HG03354 (cell line): ENCODE measurements around the gene SCUBE1.

Experiments
- ATAC-seq: cut with Tn5 transposase; IDR thresholded peaks from one replicate; pipeline ENCODE4 v1.9.1; 2021; ENCODE audit warnings: mild to moderate bottlenecking; ENCODE audit not compliant: unreplicated experiment, poor library complexity, severe bottlenecking

The SCUBE1 gene

DNA sequence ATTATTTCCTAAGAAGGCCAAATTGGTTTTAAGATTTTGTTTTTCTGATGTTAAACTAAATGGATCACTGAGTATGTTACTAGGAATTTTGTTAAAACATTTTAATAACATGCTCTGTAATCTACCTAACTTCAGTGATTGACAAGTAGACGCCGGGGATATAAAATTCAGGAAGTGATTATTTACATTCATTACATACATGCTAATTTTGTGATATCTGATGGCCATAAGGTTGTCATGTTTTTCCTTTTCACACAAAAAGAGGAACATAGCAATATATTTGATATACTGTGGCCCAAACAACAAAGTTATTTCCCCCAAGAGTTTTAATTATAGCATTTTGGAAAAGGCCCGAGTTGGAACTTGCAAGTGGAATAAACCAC is 12.1 kb downstream of the SCUBE1 start:
- ATAC-seq: no peak

GRCh38 chr22:43330178-43331068 is 12.7 kb downstream of the SCUBE1 start:
- no peak for ATAC-seq

DNA sequence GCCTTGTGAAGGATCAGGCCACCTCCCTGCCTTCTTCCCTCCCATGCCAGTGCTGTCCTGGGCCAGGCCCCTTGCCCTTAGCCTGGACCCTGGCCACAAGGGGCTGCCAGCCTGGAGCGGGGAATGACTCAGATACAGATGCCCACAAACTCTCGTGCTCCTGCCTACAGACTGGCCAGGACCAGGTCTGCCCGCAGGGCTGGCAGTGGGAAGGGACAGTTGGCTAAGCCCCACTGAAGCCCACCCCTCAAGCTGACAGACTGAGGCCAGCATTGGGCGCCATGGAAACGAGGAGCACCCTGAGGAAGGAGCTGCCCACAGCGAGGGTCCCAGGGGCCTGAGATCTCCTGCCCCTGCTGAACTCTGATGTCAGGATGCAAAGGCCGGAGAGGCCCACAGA is 14.1 kb downstream of the SCUBE1 start:
- ATAC-seq: no peak

DNA sequence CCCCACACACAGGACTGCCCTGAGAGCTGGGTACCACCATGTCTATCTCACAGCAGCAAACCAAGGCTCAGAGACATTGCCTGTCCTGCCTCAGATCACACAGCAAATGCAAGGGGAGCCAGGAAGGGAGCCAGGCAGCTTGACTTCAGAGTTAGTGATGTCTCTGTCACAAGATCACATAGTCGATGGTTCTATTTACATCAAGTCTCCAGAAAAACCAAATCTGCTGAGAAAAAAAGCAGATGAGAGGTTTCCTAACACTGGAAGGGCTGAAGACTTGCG is 16.1 kb downstream of the SCUBE1 start:
- ATAC-seq: no peak

GRCh38 chr22:43326331-43327156 is 16.6 kb downstream of the SCUBE1 start:
- no peak for ATAC-seq

GRCh38 chr22:43325176-43325575 is 18.0 kb downstream of the SCUBE1 start:
- ATAC-seq: no peak

DNA sequence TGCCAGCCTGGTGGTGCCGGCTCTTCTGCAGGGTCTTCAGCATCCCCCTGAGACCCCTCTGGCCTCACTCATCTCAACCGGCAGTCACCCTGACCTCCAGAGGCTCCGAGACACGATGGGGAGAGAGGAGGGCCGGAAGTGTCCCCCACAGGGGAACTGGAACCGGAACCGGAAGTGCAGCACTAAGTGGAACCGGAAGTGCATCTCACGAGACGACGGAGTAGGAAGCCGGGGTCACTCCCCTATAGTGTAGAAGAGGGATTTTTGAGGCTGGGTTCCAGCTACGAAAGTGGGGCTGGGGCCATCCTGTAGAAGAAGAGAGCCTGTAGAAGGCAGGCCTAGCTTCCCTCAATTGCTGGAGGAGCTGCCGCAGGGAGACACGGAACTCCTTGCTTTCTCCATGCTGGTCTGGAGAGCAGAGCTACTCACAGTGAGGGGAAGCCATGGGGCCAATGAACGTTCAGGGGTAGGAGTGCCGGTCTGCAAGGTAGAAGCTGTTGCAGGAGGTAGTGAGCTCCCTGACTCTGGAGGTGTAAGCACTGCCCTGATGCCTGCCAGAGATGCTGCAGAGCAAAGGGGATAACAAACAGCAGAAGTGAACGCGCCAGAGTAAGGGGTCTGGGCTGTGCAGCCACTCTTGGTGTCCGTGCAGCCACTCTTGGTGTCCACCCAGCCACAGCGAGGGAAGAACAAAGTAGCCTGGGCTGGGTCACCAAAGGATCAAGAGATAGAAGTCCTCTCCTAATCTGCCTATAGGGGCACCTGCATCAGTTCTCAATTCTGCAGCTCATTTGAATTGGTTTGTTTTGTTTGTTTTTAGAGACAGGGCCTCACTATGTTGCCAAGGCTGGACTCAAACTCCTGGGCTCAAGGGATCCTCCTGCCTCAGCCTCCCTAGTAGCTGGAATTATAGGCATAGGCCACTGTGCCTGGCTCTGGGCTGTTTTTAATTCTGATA is 21.9 kb downstream of the SCUBE1 start:
- ATAC-seq: no peak

DNA sequence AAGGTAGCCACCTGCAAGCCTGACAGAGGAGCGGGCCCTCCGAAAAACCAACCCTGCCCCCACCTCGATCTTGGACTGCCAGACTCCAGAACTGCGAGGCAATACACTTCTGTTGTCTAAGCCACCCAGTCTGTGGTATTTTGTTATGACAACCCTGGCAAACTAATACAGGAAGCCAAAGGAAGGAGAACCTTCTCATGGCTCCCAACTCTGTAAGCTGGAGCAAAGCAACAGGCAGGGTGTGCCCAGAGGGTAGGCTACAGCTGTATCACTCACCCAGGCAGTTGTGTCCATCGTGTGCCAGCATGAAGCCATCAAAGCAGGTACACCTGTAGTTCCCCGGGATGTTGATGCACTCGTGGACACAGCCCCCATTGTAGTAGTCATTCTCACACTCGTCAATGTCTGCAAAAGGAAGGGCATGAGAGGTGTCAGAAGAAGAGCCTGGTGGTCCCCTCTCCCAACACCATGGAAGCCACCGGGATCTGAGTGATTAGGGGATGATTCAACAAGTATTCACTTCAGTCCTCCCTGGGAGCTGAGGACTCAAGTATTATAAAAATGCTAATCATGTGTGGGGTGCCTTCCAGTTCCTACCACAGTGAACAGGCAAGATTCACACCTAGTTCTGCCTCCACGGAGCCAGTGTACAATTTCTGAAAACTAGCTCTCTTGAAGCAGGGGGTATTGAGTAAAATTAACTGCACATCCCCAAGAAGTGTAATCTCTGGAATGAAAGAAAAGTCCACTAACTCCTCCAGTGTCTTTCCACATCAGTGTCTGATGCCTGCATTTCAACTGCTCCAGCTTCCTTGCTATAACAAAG is 23.3 kb downstream of the SCUBE1 start:
- ATAC-seq: no peak

DNA sequence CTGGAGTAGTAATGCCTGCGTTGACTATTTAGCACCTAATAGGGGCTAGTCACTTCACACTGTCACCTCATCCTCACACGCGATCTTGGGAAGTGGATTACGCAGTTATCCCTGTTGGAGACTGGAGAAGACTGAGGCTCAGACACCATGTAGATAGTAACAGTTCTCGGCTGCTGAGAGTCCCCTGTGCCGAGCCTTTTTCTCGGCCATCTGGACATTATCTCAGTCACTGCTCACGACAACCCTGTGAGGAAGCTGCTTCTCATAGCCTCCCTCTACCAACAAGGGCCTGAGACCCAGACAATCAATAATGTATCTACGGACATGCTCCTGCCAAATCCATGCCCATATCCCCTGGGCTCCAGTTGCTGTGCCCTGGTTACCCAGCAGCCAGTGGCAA is 25.9 kb downstream of the SCUBE1 start:
- ATAC-seq: no peak

GRCh38 chr22:43315687-43316217 is 27.4 kb downstream of the SCUBE1 start:
- no peak for ATAC-seq

GRCh38 chr22:43314611-43315010 is 28.6 kb downstream of the SCUBE1 start:
- no peak for ATAC-seq

GRCh38 chr22:43313890-43314474 is 29.2 kb downstream of the SCUBE1 start:
- no peak for ATAC-seq

GRCh38 chr22:43313244-43313889 is 29.8 kb downstream of the SCUBE1 start:
- ATAC-seq: no peak

- no peak for ATAC-seq
Measured at GRCh38 chr22:43312608-43313007, 30.6 kb downstream of the SCUBE1 start.

DNA sequence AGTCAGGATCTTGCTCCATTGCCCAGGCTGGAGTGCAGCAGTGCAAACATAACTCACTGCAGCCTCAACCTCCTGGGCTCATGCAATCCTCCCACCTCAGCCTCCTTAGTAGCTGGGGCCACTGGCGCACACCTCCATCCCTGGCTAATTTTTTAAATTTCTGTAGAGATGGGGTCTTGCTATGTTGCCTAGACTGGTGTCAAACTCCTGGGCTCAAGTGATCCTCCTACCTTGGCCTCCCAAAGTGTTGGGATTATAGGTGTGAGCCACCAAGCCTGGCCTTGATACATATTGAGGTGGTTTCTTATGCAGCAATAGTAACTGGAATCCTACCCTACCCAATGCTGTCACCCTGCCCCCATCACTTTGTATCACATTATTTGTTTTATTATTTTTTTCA is 32.4 kb downstream of the SCUBE1 start:
- ATAC-seq: no peak

DNA sequence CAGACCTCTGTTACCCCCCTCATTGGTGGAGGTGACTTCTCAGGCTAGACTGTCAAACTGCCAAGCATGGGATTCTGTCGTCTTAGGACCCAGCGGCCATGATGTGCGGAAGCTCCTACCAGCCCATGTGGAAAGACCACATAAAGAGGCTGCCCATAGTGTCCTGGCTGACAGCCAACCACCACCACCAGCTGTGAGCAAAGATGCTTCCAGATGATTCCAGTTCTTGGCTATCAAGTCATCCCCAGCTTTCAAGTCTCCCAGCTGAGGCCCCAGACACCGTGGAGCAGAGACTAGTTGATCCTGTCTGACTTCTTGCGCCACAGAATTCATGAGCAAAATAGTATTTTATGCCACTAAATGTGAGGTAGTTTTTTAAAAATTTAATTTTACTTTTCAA is 32.9 kb downstream of the SCUBE1 start:
- no peak for ATAC-seq

DNA sequence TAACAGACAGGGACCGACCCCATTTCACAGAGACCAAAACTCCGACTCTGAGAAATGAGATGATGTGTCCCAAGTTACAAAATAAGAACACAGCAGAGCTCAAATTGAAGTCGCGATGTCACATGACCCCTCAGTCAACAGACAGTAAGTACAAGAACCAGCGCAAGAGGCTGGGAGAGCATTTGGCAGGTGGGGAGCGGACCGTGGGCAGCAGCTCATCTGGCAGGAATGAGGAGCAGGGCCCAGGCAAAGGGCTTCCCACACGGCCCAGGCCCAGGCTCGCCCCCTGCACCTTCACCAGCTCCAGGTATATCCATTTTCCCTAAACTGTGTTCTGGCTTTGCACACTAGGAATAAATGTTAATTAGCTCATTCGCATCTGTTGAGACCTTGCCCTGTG is 34.3 kb downstream of the SCUBE1 start:
- no peak for ATAC-seq
